ENCODE results near the gene CCNY.
A peak's percentile ranks its signal among the peaks of the same experiment; 100 is the strongest.

The CCNY gene

GRCh38 chr10:35423505-35424306 lies 87.4 kb downstream of the CCNY start:
- H3K4me3 ChIP-seq (ENCODE audit: low read depth, low read length) = no peak overlapping the region
- peak; percentile 46 for DNase-seq (ENCODE audit: low read depth)
- TF ChIP-seq, protein P1, sequence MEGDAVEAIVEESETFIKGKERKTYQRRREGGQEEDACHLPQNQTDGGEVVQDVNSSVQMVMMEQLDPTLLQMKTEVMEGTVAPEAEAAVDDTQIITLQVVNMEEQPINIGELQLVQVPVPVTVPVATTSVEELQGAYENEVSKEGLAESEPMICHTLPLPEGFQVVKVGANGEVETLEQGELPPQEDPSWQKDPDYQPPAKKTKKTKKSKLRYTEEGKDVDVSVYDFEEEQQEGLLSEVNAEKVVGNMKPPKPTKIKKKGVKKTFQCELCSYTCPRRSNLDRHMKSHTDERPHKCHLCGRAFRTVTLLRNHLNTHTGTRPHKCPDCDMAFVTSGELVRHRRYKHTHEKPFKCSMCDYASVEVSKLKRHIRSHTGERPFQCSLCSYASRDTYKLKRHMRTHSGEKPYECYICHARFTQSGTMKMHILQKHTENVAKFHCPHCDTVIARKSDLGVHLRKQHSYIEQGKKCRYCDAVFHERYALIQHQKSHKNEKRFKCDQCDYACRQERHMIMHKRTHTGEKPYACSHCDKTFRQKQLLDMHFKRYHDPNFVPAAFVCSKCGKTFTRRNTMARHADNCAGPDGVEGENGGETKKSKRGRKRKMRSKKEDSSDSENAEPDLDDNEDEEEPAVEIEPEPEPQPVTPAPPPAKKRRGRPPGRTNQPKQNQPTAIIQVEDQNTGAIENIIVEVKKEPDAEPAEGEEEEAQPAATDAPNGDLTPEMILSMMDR (IDR thresholded peaks at IDR 0.05; ENCODE audit: low read depth, low read length, missing control alignments) = peak; percentile 9
- in situ Hi-C loops (cut with HindIII; ENCODE audit: low sequenced_read_pairs) = no loop called here

- in situ Hi-C loops (cut with HindIII; ENCODE audit: low sequenced_read_pairs) = no loop called here
- TF ChIP-seq, protein P1 (IDR thresholded peaks at IDR 0.05; ENCODE audit: low read depth, low read length, missing control alignments) = no peak
- H3K4me3 ChIP-seq (ENCODE audit: low read depth, low read length) = no peak overlapping the region
- DNase-seq (ENCODE audit: low read depth) = no peak
Observed at GRCh38 chr10:35424680-35425285, 88.5 kb downstream of the CCNY start.

- TF ChIP-seq, protein P1 (IDR thresholded peaks at IDR 0.05; ENCODE audit: low read depth, low read length, missing control alignments) = no peak
- no peak overlapping the region for H3K4me3 ChIP-seq (ENCODE audit: low read depth, low read length)
- in situ Hi-C loops (cut with HindIII; ENCODE audit: low sequenced_read_pairs) = no loop called here
- DNase-seq (ENCODE audit: low read depth) = no peak
Observed at GRCh38 chr10:35425595-35425994, 89.3 kb downstream of the CCNY start.

- DNase-seq (ENCODE audit: low read depth) = no peak
- in situ Hi-C loops (cut with HindIII; ENCODE audit: low sequenced_read_pairs) = no loop called here
- TF ChIP-seq, protein P1 (IDR thresholded peaks at IDR 0.05; ENCODE audit: low read depth, low read length, missing control alignments) = no peak
- no peak overlapping the region for H3K4me3 ChIP-seq (ENCODE audit: low read depth, low read length)
Observed at GRCh38 chr10:35426657-35427056, 90.3 kb downstream of the CCNY start.

DNA sequence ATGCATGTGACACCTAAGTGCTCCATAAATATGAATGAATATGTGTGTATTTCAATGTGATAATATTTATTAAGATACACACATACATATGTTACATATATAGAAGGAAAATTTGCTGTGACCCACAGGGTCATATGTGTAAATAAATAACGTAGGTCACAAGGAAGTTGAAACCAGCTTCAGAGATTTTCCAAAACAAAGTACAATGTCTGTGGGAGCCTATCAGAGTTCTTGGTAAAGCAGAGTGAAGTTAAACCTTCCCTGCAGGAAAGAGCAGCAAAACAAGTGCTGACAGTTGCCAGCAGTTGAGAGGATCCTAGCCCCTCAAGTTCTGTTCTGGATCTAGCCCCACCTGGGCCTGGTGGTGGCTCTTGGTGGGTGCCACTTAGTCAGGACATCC lies 91.2 kb downstream of the CCNY start:
- H3K4me3 ChIP-seq (ENCODE audit: low read depth, low read length) = no peak overlapping the region
- TF ChIP-seq, protein P1 (IDR thresholded peaks at IDR 0.05; ENCODE audit: low read depth, low read length, missing control alignments) = no peak
- DNase-seq (ENCODE audit: low read depth) = no peak
- in situ Hi-C loops (cut with HindIII; ENCODE audit: low sequenced_read_pairs) = no loop called here

DNA sequence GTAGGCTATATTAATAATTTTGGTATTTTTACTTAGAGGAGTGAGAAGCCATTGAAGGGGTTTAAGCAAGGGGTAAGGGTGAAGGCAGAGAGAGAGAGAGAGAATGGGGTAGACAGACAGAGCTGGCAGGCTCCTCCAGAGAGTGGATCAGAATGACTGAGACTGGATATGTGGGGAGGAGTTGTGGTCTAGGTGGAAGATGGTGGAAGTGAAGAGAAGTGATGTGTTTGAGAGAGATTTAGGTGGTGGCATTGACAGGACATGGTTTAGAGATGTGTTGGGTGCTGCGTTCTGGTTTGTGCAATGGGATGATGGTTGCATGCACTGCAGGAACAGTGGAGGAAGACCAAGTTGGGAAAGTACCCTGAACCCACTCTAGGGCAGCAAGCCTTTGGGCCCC lies 92.2 kb downstream of the CCNY start:
- TF ChIP-seq, protein P1 (IDR thresholded peaks at IDR 0.05; ENCODE audit: low read depth, low read length, missing control alignments) = no peak
- DNase-seq (ENCODE audit: low read depth) = no peak
- in situ Hi-C loops (cut with HindIII; ENCODE audit: low sequenced_read_pairs) = no loop called here
- H3K4me3 ChIP-seq (ENCODE audit: low read depth, low read length) = no peak overlapping the region
